NCI-H446 (cell line): ENCODE measurements around the gene B3GLCT.
"Not testable (repeated sequence)": the region's sequence is repeated elsewhere in the genome, so short reads cannot be mapped to it uniquely, and the experiment has no call there.

Source experiments
- DNase-seq, 2 experiments: peaks; one replicate each; lab custom pipeline; 2025; lab: John Stamatoyannopoulos, UW

B3GLCT gene

DNA sequence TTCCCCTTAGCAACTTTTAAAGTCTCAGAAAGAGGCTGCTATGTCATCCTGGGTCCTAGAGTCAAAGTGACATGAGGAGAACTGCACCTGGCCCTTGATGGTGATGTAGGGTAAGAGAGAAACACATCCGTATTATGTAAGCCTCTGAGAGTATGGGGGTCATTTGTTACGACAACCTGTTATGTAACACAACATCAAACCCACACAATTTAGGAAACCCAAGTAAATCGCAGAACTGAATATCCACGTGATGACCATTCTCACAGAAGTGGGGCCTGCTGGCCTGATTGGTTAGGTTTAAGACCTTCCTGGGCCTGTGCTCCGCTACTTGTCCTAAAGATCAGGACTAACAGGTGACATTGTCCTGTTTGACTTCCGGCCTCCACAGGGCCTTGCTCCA lies 15.3 kb upstream of the B3GLCT start:
- no peak for DNase-seq

DNA sequence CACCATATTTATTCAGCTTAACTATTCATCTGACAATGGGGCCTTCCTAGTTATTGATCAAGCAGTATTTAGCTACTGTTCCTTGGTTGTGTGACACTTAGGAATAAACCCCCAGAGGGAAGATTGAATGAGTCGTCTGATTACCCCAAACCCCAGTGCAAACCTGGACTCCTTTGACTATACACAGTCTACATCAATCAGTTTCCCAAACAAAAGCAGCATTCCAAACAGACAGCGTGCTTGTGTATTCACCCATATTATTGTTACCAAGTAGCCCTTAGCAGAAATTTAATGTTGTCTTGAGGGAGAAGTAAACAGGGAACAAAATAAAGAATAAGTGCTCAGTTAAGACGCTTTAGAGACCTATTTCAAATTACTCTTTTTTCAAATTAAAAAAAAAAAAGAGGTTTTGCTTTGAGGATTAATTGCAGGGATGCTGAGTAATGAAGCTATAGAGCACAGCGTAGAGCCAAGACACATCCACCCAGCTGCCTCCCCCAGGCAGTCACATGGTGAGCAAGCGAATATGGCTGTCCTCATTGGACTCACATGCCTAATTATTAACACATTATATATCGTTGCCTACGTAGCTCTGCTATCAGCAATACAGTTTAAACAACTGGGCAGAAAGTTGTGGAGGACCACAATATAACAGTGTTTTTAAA lies 14.7 kb upstream of the B3GLCT start:
- DNase-seq: no peak

DNA sequence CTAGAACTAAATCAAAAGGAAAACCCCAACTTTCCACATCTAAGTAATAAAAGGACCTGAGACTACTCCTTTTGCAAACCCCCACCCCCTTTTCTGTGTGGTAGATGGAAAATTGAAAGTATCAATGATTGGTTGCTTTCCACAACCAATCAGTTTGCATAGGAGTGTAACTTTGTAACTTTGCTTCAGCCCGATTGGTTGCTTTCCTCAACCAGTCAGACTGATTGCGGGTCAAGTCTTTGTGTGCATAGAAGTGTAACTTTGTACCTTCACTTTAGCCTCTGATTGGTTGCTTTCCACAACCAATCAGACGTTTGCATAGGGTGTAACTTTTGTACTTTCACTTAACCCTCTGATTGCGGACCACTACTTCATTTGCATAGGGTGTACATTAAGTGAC lies 8.0 kb upstream of the B3GLCT start:
- no peak for DNase-seq

DNA sequence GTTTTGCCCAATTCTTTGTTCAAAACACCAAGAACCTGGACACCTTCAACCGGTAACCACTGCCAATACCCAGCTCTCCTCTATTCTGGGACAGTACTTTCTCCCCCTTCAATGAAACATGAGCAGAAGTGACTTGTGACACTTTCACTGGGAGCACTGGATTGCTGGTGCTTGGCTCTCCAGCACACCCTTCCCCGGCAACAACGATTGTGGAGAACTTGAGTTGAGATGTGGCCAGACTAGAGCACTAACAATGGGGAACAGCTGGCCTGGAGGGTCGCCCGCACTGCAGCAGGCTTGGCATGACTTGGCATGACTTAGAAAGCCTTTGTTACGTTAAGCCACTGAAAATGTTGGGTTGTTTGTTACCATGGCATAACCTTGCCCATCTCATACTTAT lies 7.5 kb upstream of the B3GLCT start:
- no peak for DNase-seq

DNA sequence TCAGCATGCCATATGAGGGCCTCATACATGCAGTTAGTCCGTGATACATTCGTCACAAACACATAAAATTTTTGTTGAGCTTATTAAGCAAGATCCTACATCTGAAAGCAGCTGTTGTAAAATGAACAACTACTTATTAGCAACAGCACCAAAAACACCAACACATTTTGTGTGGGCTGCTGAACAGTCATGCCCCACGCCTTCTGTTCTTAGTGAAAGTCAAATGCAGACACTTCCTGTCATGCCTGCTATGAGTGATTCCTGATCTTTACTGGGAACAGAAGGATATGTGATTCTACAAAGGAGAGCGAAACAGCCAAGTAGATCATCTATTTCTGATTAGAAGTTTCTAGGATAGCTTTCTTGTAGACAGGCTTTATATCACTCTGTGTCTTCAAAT lies 4.2 kb upstream of the B3GLCT start:
- DNase-seq: no peak

DNA sequence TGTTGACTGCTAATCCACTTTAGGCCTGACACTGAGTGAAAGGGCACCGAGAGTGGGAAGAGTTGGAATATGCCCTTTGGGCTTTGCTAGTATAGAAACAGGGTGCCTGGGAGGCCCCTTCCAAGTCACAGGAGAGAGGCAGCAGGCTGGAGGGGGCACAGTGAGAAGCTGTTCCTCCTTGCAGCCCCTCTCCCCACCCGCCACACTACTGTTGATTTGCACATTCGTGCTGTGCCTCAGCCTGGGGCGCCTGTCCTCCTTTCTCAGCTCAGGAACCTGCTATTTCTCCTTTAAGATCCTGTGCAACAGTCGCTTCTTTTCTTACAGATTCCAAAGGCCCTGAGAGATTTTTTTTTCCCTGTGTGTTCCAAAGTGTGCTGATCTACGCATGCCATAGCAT lies 2.8 kb upstream of the B3GLCT start:
- DNase-seq: no peak

DNA sequence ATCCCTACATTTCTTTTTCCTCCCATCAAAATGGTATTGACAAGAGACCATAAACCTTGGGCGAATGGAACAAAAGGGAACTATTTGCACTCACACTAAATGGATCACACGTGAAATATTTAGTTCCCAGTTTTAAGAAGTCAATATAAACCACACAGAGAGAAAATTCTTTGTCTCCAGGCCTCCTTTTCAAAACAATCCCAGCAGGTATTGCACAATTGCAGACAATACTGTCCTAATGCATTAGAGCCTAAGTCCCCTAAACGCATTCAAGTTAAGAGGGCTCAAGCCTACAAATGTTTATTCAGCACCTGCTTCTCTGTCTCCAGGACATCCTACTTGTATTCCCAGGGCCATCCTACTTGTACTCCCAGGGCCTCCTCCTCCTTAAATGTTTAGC lies 1.3 kb upstream of the B3GLCT start:
- DNase-seq: no peak

DNA sequence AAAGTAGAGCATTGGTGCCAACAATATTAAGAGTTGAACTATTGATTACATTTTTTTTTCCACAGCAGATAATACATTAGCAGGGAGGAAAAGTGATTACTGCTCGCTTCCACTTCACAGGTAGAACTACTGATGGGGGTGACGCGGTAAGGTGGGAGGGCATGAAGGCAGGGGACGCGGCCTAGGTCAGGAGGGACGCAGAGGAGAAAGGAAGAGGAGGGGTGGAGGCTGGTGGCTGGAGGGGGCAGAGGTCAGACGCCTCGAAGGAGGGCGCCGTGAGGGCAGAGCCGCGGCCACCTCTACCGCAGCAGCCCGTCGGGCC lies 287 bp upstream of the B3GLCT start:
- DNase-seq: no peak

DNA sequence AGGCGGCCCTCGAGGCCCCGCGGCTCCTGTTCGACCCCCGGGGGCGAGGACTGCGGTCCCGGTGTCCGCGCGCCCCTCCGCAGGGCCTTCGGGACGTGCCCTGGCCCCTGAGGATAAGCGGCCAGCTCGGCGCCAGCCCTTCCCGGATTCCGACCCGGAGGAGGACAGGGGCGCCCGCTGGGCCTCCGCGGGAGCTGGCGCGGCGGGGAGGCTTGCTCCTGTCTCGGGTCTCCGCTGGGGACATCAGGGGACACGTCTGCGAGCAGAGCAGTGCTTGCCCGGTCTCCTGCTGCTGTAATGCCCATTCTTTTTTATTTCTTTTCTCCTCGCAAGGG lies 829 bp downstream of the B3GLCT start:
- no peak for DNase-seq

DNA sequence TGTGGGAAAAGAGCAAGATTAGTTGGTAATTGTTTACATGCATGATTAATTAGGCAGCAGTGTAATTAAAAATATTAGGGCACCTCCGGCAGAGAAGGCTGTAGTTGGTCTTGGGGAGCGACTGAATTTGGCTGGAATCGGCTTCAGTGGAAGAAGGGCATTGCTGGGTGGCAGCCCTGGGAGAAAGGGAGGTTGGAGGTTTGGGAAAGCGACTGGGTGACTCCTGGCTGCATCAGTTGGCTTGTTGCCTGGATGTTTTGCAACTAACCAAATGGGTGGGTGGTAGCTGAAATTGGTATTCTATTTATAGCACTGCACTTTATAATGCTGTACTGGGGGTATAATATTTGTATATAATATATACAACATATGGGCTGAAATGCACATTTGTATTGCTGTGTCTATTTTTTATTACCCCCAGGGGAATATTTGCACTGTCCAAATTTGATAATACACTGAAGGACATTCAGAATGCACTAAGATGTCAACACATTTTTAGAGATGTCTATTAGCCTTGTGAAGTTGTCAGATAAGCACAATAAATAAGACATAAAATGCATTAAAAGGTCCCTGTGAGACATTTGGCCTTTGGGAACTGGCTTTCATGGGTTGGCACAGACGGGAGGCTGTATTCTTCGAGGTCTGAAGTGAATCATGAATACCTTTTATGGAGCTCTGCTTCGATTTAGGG lies 1.7 kb downstream of the B3GLCT start:
- peak; percentile 28 to 77 for DNase-seq

DNA sequence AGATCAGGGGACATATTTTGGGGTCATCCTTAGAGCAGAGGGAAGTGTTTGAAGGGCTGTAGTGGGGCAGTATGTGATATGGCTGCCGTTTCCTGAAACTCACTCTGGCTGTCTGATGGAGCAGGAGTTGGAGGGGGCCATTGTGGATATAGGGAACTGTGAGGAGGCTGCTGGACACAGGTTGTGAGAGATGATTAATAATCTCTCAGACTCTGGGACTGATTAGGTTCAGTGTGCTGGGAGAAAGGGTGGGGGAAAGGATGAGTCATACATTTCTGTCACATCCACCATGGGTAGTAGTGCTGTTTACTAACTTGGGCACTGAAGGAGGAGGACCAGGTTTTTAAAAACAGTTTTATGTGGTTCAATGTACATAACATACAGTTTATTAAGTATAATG lies 4.8 kb downstream of the B3GLCT start:
- DNase-seq: peak in 1 of 2 experiments; percentile 23

DNA sequence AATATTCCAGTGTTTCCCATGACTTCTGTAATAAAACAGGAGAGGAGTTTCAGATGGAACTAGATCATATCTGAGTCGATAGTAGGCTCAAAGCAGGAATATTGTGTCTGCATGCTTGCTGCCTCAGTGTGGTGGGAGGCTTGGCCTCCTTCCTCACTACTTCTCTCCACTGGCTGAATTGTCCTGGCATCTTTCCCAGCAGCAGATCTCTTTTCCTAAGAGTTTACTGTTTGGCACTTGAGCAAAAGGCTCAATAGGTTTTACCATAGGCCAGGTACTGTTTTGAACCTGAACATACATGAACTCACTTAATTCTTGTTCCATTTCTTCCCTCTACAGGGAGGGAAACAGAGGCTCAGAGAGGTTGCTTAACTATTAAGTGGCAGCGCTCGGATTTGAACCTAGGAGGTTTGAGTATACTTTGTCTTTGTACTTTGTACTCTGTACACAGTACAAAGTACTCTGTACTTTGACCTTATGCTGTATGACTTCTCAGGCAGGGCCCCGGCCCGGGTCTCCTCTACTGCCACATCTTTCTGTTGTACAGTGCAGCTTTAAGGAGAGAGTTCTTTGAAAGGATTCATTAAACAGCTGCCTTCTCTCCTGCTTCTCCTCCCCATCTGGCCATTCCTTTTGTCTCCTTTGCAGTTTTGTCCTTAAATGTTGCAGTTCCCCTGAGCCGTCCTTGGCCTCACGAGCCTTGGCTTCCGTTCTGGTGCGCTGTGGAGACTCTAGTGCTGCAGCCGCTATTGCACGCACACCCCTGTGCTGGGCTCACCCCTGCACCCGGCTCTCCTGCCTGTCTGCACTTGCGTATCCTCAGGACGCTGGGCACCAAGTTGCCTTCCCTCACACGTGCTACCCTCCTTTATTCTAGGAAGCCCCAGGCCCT lies 8.1 kb downstream of the B3GLCT start:
- DNase-seq: peak; percentile 32 to 71

DNA sequence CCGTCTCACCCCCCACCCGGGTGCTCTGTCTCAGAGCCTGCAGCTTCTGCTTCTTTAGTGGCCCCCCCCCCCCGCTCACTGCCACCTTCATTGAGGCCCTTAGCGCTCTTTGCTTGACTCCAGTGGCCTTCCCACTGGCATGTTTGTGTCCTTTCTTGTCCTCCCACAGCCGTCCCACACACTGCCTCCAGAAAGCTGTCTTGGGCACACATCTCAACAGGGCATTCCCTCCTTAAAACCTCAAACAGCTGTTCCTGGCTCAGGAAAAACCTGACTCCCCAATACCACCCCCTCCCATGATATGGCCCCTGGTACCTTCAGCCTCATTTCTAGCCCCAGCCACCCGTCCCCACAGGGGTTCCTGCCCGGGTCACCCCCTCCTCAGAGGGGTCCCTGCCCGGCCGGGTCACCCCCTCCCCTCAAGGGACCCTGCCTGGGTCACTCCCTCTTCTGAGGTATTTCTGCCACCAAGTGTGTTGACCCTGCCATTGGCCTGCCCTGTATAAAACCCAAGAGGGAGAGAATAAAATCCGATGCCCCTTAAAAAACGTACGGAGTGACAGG lies 8.9 kb downstream of the B3GLCT start:
- DNase-seq: no peak

DNA sequence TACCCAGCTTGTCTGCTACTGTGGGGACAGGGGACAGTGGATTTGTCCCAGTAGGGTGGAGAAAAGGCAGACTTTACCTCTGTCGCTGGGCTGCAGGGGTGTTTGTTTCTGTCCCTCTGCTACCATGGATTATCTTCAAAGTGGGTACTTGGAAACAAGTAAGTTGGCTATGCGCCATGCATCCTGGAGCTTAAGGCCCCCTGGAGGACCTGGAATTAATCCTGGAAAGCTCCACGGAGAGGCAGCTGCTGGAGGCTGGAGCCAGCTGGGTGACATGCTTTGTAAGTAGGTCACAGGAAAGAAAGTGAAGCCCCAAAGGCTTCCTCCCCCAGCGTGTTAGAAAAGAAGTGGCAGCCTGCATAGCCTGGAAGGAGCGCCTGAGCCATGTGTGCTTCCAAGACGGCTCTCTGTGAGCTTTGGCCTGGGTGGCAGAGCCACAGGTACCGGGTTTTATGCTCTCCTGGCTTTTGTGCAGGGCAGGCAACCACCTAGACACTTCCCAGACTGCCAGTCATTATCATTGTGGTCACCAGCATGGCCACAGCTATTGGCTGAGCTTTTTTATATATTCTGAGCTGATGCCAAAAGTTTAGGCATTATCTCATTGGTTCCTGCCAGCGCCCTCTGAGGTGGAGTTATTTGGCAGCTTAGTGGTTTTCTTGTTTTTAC lies 9.5 kb downstream of the B3GLCT start:
- DNase-seq: peak; percentile 84 to 96

DNA sequence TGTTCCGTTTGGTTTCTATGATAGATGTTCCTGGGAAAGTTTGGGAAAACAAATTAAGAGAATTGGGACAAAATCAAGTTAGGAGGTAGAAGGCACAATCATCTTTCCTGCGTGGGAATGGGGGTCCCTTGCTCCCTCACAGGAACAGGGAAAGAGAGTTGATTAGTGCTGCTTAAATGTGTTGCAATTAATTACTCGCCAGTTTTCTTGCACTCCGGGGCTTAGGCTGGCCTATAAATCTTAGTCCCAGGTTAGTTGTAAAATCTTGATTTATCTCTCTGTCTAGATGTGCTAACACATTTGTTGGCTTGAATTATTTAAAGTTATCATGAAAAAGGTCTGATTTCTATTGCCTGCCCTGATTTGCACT lies 10.1 kb downstream of the B3GLCT start:
- DNase-seq: no peak

DNA sequence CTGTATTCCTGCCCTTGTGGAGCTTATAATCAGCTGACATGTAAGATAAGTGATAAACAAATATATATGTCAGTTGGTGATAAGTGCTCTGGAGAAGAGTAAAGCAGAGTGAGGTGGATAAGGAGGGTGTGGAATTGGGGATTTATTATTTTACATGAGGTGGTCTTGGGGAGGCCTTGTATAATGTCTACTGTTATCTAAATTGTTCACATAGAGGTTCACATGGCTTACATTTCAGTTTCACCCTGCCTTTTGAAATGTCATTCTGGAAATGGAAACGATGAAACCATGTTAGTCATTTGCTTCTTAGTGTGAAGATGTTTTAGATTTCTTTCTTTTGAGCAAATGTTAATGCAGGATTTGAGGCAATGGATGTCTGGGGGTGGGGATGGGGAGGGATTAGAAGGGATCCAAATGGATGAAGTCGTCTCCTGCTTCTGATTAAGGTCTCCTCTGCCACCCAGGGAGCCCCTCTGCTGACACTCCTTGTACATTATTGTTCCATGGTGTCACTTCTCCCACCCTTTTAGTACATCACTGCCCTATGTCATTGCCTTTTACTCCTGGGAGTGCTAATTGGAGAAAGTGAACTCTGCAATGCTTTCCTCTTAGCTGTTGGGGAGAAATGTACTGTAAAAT lies 14.0 kb downstream of the B3GLCT start:
- no peak for DNase-seq

DNA sequence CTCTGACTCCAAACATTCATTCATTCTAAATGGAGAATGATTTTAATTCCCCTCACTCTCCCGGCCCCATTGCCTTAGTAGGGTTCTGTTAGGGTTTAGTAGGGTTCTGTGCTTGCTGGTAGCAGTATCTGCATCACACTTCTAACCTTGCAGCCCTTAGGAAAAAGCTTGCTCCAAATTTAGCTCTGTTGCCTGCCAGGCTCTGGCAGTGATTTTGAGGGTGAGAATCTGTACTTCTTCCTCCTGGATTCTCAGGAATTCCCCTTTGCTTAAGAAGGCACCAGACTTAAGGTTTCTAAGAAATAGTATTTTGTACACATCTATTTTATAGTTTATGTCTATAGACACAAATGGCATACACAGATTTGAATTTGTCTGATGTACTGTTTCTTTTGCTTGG lies 14.7 kb downstream of the B3GLCT start:
- DNase-seq: no peak

DNA sequence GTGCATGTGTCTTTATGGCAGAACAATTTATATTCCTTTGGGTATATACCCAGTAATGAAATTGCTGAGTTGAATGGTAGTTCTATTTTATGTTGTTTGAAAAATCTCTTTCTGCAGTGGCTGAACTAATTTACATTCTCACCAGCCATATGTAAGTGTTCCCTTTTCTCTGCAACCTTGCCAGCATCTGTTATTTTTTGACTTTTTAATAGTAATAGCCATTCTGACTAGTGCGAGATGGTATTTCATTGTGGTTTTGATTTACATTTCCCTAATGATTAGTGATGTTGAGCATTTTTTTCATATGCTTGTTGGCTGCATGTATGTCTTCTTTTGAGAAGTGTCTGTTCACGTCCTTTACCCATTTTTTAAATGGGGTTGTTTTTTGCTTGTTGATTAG lies 17.1 kb downstream of the B3GLCT start:
- DNase-seq: not testable (repeated sequence)

DNA sequence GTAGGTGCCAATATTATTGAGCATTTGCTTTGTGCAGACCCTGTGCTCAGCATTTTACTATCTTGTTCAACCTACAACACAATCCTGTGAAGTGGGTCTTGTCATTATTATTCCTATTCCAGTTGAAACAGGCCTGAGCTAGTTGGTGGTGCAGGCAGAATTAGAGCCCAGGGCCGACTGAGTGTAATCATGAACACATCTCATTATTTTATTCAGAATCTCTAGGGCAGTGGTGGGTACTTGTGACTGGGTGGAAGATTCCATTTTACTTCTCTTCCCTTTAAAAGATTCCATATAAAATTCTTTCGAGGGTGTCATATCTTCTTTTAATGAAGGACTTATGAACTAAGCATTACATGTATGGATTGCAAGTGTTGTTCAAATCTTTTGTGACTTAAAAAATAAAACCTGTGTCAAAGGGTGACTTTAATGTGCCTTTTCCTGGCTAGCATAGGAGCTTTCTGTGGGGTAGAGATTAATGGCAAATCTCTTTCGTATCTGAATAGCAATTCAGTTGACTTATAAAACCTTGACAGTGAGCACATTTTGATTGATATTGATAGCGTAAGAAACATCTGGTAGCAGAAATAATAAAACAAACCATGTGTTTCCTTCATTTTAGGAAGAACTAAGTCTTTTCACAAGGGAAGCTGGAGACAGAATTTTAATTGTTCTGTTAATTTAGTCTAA lies 20.3 kb downstream of the B3GLCT start:
- DNase-seq: no peak

DNA sequence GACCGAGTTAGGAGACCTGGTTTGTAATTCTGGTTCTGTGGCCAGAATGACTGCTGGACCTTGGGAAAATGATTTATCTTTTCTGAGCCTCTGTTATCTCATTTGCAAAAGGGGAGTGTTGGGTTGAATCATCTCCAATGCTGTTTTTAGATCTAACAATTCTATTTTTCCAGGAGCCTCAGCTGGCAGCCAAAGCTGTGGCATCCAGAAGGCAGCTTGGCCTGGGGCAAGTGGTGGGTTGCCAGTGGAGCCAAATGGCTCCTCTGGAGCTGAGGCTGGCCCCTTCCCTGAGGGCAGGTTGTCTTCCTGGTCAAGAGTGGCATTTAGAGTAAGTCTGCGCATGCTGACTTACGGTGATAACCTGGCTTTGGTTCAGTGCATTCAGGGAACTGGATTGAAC lies 21.3 kb downstream of the B3GLCT start:
- no peak for DNase-seq

DNA sequence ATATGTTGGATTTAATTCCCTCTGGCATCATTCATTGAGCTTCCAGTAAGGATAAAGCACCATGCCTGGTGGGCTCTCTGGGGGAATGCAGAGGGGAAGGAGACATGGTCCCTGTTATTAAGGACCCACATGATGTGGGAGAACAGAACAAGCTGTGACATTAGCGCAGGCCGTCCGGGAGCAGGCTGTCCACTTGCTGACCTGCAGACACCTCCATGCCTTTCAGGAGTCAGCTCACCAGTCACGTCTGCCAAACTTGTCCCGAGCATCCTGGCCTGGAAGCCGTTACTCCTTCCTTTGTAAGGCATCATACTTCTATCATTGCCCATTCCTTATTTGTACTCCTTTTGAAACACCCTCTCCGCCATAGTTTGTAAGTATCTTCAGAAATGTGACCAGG lies 23.4 kb downstream of the B3GLCT start:
- DNase-seq: no peak
